Measurements from ENCODE around the gene STPG3. TPM values are rescaled to one million over a fixed set of nuclear protein-coding genes. Genes with fewer than 3 reads are reported as not detected.

STPG3 gene
- total and polyA plus RNA-seq, 4 donors, result not detected

DNA sequence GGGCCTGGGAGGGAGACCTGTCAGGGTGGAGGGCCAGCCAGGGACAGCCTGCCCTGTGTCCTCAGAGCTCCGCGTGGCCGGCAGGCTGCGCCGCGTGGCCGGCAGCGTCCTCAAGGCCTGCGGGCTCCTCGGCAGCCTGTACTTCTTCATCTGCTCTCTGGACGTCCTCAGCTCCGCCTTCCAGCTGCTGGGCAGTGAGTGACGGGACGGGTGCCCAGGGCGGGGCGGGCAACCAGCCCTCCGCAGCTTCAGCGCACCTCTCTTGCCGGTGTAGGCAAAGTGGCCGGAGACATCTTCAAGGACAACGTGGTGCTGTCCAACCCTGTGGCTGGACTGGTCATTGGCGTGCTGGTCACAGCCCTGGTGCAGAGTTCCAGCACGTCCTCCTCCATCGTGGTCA lies 18.6 kb upstream of the STPG3 start:
- Histone ChIP-seq H3K4me3 (ENCODE audit: low read depth in 1 of 3, low read length in 3 of 3) (no peak overlapping the region), H3K27me3 (ENCODE audit: control insufficient read depth in 4 of 4, insufficient read depth in 4 of 4, low read length in 3 of 4) (no peaks in the 10 kb centered on the region), H3K9ac (ENCODE audit: low read depth in 1 of 2, low read length in 2 of 2) (no peak overlapping the region), H3K9me3 (ENCODE audit: control insufficient read depth in 4 of 4, low read length in 3 of 4) (no peaks in the 10 kb centered on the region), H3K4me1 (ENCODE audit: control insufficient read depth in 4 of 4, insufficient read depth in 4 of 4, low read length in 3 of 4) (peaks cover 5 to 14% (median 8%) of the 10 kb centered on the region in 4 donors), H3K36me3 (ENCODE audit: control insufficient read depth in 4 of 4, insufficient read depth in 3 of 4, low read depth in 1 of 4, low read length in 3 of 4) (no peaks in the 10 kb centered on the region), H3K27ac (ENCODE audit: low read depth in 1 of 2, low read length in 2 of 2) (no peak overlapping the region)
- WGBS, result 87% methylated on average over 24 of the region's 24 CpGs
- TF ChIP-seq RXRA (IDR thresholded peaks at IDR 0.05) (no peak), CTCF (IDR thresholded peaks at IDR 0.05; ENCODE audit: low read depth, low read length, missing input control) (no peak), ZBTB33 (IDR thresholded peaks at IDR 0.05) (no peak), FOXA1 (IDR thresholded peaks at IDR 0.05) (no peak), RAD21 (IDR thresholded peaks at IDR 0.05) (no peak), HNF4G (IDR thresholded peaks at IDR 0.05) (no peak), TAF1 (conservative IDR thresholded peaks at IDR 0.05) (no peak), GABPA (IDR thresholded peaks at IDR 0.05 in 1 of 2, conservative IDR thresholded peaks at IDR 0.05 in 1 of 2) (no peak), NR2F2 (IDR thresholded peaks at IDR 0.05) (no peak), SP1 (IDR thresholded peaks at IDR 0.05) (no peak), YY1 (IDR thresholded peaks at IDR 0.05) (no peak), HNF4A (conservative IDR thresholded peaks at IDR 0.05) (no peak), EGR1 (IDR thresholded peaks at IDR 0.05; ENCODE audit: low read depth in 2 of 2) (no peak), JUND (IDR thresholded peaks at IDR 0.05) (no peak), FOXA2 (IDR thresholded peaks at IDR 0.05) (no peak)
- TF ChIP-seq, protein P1, sequence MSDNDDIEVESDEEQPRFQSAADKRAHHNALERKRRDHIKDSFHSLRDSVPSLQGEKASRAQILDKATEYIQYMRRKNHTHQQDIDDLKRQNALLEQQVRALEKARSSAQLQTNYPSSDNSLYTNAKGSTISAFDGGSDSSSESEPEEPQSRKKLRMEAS (IDR thresholded peaks at IDR 0.05), result no peak
- TF ChIP-seq, protein P2, sequence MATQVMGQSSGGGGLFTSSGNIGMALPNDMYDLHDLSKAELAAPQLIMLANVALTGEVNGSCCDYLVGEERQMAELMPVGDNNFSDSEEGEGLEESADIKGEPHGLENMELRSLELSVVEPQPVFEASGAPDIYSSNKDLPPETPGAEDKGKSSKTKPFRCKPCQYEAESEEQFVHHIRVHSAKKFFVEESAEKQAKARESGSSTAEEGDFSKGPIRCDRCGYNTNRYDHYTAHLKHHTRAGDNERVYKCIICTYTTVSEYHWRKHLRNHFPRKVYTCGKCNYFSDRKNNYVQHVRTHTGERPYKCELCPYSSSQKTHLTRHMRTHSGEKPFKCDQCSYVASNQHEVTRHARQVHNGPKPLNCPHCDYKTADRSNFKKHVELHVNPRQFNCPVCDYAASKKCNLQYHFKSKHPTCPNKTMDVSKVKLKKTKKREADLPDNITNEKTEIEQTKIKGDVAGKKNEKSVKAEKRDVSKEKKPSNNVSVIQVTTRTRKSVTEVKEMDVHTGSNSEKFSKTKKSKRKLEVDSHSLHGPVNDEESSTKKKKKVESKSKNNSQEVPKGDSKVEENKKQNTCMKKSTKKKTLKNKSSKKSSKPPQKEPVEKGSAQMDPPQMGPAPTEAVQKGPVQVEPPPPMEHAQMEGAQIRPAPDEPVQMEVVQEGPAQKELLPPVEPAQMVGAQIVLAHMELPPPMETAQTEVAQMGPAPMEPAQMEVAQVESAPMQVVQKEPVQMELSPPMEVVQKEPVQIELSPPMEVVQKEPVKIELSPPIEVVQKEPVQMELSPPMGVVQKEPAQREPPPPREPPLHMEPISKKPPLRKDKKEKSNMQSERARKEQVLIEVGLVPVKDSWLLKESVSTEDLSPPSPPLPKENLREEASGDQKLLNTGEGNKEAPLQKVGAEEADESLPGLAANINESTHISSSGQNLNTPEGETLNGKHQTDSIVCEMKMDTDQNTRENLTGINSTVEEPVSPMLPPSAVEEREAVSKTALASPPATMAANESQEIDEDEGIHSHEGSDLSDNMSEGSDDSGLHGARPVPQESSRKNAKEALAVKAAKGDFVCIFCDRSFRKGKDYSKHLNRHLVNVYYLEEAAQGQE (IDR thresholded peaks at IDR 0.05), result no peak
- DNase-seq (ENCODE audit: low spot score), result no peak

All from liver (tissue), 9 donors.